Left ventricle myocardium inferior (tissue), 1 donor: ENCODE measurements around the gene DDX25. TPM values are rescaled to one million over a fixed set of nuclear protein-coding genes. Genes with fewer than 3 reads are reported as not detected.

Experiments used
- DNase-seq: peaks from one replicate; pipeline ENCODE4 v3.0.0-alpha.2; 2020
- H3K27ac ChIP-seq: fragments of 200-600 bp; replicated peaks from 2 replicates; pipeline ENCODE4 v1.8.0; 2021
- H3K27me3 ChIP-seq: fragments of 200-600 bp; 2 replicates; pipeline ENCODE4 v1.8.0; 2021; ENCODE audit warnings: low read depth
- H3K36me3 ChIP-seq: fragments of 200-600 bp; 2 replicates; pipeline ENCODE4 v1.8.0; 2021
- H3K4me1 ChIP-seq: fragments of 200-600 bp; 2 replicates; pipeline ENCODE4 v1.8.0; 2021
- H3K4me3 ChIP-seq: fragments of 200-600 bp; 2 replicates; pipeline ENCODE4 v1.8.0; 2021; ENCODE audit warnings: mild to moderate bottlenecking, moderate library complexity
- H3K9me3 ChIP-seq: fragments of 200-600 bp; replicated peaks from 2 replicates; pipeline ENCODE4 v1.8.0; 2021
- intact Hi-C: fragments of 100-400 bp; cut with micrococcal nuclease; formaldehyde crosslinking; loops from one replicate; pipeline ENCODE4 v1.11.0; 2022
- total RNA-seq: library from RNA; stranded (reverse); fragmentation: NEBNext Ultra II Directional; extraction: Animal tissue kit (Norgen Biotek cat#: 25700); gene quantifications from one replicate; pipeline ENCODE4 v1.2.1, GENCODE V29; 2021
- TF ChIP-seq, protein P1 (sequence below): fragments of 200-600 bp; IDR thresholded peaks from 2 replicates; pipeline ENCODE4 v1.8.0; 2021; ENCODE audit warnings: antibody characterized with exemption, mild to moderate bottlenecking, borderline replicate concordance
- donor health status: DM: no; HTN: yes; CAD: no; lungs with severe emphysema.

Gene DDX25
- total RNA-seq, 1 donor from 2014 or later: 0.14 TPM

DNA sequence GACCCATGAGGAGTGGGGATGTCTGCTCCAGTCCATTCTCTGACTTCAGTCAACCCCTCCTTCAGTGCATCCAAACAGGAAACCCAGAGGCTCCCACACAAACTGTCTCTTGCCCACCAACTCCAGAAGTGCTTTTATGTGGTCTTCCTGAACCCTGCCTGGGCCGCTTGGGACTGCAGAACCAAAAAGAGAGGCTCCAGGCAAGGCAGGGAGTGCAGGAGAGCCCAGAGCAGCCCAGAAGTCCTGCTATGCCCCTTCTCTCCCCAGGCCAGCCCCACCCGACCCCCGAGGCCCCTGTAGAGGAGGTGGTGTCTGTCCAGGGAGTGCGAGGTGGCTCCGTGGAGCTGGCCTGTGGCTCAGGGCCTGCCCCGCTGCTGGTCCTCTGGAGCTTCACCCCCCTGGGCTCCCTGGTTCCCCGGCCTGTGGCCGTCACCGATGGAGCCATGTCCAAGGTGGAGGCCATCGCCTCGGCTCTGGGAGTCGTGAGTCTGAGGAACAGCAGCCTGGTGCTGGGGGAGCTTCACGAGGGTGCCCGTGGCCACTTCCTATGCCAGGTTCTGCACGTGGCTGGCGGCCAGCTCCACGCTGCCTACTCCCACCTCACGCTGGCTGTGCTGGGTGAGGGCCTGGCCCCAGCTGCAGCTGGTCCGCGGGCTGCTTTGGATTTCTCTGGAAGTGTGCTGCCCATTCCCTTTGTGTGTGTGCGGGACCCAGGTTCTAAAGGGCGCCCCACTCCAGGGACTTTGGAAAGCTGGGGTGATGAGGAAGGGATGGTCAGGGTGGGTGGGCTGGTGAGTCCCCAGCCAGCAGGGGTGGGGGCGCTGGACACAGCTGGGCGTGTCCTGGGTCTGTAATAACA is 43.3 kb downstream of the DDX25 start:
- TF ChIP-seq, protein P1, sequence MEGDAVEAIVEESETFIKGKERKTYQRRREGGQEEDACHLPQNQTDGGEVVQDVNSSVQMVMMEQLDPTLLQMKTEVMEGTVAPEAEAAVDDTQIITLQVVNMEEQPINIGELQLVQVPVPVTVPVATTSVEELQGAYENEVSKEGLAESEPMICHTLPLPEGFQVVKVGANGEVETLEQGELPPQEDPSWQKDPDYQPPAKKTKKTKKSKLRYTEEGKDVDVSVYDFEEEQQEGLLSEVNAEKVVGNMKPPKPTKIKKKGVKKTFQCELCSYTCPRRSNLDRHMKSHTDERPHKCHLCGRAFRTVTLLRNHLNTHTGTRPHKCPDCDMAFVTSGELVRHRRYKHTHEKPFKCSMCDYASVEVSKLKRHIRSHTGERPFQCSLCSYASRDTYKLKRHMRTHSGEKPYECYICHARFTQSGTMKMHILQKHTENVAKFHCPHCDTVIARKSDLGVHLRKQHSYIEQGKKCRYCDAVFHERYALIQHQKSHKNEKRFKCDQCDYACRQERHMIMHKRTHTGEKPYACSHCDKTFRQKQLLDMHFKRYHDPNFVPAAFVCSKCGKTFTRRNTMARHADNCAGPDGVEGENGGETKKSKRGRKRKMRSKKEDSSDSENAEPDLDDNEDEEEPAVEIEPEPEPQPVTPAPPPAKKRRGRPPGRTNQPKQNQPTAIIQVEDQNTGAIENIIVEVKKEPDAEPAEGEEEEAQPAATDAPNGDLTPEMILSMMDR: no peak
- Histone ChIP-seq H3K9me3 (no peaks in the 10 kb centered on the region), H3K27me3 (peaks cover 29% of the 10 kb centered on the region), H3K36me3 (no peaks in the 10 kb centered on the region), H3K27ac (no peak overlapping the region), H3K4me3 (no peak overlapping the region), H3K4me1 (peaks cover 20% of the 10 kb centered on the region)
- DNase-seq: no peak
- intact Hi-C loops: no loop called here

DNA sequence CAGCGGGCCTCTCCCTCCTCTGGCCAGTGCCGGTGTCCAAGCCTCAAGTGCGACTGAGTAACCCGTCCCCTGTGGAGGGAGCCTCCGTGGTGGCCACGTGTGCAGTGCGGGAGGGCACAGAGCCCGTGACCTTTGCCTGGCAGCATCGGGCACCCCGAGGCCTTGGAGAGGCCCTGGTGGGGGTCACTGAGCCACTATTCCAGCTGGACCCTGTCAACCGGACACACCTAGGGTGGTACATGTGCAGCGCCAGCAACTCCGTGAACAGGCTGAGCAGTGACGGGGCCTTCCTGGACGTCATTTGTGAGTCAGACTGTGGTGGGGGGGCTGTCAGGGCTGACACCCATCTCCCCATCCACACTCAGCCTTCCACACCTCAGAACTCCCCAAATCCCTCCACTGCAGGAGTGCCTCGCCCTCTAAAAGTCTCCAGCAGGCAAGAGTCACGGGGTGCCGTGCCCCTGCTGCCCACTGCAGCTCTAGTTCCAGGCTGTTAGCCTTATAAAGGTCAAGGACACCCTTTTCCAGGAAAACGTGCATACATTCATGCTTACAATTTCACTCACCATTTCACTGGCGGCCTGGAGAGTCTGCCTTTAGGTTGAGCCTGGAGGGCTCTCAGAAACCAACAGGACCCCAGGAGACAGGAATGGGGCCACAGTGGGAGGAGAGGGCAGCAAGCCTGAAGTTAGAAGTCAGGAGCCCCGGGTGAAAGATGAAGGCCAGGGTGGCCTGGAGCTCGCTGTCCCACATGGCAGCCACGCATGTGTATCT is 44.2 kb downstream of the DDX25 start:
- peaks cover 29% of the 10 kb centered on the region for H3K27me3 ChIP-seq
- H3K27ac ChIP-seq: no peak overlapping the region
- no peak for DNase-seq
- H3K4me3 ChIP-seq: no peak overlapping the region
- TF ChIP-seq, protein P1: no peak
- peaks cover 25% of the 10 kb centered on the region for H3K4me1 ChIP-seq
- no peaks in the 10 kb centered on the region for H3K9me3 ChIP-seq
- H3K36me3 ChIP-seq: no peaks in the 10 kb centered on the region
- intact Hi-C loops: no loop called here

DNA sequence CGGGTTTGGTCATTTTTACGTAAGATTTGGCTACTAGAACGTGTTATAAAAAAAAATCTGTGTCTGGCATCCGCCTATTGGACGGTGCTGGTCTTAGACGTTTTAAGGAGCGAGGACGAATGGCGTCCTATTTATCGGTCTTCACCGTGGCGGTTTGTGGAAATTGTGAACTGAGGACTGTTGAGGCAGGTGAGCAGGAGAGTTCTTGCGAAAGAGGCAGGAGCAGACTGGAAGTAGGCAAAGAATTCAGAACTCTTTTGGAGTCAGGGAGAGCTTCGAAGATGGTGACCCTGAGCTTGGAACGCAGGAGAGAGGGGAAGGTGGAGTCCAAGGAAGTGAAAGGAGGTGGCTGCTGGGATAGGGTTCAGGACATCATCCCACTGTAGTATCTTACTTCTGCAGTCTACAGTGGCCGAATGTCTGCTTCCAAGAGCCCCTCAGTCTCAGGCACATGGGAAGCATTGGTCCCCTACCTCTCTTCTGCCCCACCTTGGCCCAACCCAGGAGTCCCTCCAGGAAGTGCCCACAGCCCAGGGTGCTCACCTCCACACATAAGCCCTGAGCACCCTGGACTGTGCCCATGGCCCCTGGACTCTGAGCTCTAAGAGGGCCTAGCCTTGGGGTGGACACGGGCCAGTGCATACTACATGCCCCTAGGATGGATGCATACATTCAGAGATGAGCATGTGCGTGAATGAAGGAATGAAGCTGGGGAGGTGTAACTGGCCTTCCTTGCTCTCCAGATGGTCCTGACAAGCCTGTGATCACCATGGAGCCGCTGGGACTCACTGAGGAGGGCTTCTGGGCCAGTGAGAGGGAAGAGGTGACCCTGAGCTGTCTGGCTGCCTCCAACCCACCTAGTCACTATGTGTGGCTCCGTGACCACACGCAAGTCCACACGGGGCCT is 45.2 kb downstream of the DDX25 start:
- Histone ChIP-seq H3K36me3 (no peaks in the 10 kb centered on the region), H3K9me3 (no peaks in the 10 kb centered on the region), H3K27me3 (peaks cover 25% of the 10 kb centered on the region), H3K27ac (peak overlapping the region; percentile 3), H3K4me3 (no peak overlapping the region), H3K4me1 (peaks cover 25% of the 10 kb centered on the region)
- TF ChIP-seq, protein P1: no peak
- DNase-seq: no peak
- intact Hi-C loops: no loop called here

DNA sequence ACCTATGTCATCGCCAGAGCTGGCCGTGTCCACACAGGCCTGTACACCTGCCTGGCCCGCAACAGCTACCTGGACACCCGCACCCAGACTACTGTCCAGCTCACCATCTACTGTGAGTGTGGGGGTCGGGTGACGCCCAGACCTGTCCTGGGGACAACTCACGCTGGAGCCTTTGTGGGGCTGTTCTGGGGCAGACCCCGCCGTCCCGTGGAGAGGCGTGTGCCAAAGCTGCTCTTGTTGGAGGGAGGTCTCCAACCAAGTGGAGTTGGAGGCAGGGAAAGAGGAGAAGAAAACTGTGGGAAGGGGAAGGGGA is 45.8 kb downstream of the DDX25 start:
- H3K36me3 ChIP-seq: no peaks in the 10 kb centered on the region
- H3K27ac ChIP-seq: peak overlapping the region; percentile 77
- H3K9me3 ChIP-seq: no peaks in the 10 kb centered on the region
- H3K4me3 ChIP-seq: no peak overlapping the region
- intact Hi-C loops: no loop called here
- peaks cover 25% of the 10 kb centered on the region for H3K4me1 ChIP-seq
- TF ChIP-seq, protein P1: no peak
- DNase-seq: no peak
- H3K27me3 ChIP-seq: peaks cover 23% of the 10 kb centered on the region
